GM20431 (cell line): Measurements from ENCODE around the gene EPS8.

Experiments used
- in situ Hi-C: fragments of 300-500 bp; cut with MseI, MboI; formaldehyde crosslinking; loops from one replicate; pipeline ENCODE4 v1.15.0; 2020; ENCODE audit warnings: low sequenced_read_pairs; ENCODE audit not compliant: unreplicated experiment

The EPS8 gene

DNA sequence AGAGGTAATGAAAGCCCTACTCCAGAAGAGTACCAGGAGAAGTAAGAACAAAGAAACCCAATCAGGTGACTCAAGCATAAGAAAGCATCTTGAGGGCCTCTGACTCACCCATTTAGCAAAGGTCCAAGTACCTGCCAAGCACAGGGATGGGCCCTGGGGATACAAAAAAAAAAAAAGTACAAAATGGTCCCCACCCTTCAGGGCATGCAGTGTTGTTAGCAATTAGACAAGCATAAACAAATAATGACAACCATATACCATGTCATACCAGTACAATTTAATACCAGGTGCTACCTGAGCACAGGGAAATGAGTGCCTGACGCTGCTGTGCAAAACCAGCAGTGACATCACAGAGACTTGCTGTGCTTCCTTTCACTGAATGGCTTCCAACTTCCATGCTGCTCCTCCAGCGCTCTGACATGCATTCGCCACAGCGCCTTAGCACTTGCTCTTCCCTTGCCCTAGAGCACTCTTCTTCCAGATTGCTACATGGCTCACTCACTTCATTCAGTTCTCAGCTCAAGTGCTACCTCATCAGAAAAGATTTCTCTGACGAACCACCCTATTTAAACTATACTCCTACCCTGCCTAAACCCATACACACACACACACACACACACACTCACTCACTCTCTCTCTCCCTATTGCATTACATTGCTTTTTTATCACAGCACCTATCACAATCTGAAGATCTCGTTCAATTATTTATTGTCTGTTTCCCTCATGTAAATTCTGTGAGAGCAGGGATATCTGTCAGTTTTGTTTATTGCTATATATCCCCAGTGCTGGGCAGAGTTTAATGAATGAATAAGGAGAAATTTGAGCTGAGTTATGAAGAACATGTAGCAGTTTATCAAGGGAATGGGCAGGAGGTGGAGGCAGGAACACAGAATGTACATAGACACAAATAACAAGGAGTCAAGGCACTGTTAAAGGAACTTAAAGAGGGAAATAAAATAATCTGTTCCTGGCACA, 12.9 kb upstream of the EPS8 start:
- in situ Hi-C loops: no loop called here

DNA sequence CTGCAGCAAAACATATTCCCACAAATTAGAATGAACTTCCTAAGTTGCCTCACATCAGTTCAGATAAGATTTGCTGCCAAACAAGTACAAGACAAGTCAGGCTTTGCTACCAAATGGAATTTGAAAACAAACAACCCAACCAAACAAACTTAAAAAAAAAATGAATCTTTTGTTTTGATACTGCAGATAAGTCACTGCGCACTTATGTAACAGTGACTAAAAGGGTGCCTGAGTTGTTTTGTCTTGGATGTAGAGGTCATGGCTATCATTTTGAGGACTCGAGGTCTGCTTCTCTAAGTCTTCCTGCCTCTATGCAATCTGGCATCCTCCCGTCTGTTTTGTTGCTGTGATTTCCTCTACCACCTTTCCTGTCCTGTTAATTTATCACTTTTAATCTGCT, 11.1 kb upstream of the EPS8 start:
- in situ Hi-C loops: no loop called here

DNA sequence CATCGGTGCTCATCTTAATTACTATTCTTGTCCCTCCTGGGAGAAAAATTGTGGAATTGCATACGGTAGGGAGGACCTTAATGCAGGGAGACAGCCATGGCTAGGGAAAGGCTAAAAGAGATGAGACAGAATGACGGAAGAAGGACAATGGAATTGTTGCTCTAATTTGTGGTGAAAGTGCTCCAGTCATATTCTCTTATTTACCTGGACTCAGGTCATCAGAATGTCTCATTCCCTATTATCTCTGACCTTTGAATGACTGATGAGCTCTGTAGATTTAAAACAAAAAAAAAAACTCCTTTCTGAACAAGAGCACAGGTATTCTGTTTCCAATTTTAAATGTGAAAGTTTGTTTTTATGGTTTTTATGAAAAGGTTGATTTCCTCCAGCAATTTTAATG, 8.6 kb upstream of the EPS8 start:
- in situ Hi-C loops: no loop called here

DNA sequence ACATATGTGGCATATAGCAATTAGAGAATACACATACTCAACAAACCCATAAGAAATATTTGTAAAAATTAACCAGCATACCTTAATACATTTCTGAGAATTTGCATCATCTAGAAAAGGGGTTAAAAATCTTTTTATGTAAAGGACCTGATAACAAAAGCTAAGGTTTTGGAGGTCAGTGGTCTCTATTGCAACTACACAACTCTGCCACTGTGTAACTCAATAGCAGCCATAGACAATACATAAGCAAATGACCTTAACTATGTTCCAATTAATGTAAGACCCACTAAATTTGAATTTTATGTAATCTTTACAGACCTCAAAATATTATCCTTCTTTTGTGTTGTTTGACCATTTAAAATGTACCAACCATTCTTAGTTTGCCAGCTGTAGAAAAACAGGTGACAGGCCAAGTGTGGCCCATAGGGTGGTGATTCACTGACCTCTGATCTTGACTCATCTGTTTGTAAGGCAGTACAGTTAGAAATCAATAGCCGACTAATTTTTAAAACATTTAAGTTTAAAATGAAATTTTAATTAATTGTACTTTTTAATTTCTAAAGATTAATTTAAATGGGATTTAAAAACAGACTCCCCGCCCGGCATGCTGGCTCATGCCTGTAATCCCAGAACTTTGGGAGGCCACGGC, 7.4 kb upstream of the EPS8 start:
- in situ Hi-C loops: no loop called here

DNA sequence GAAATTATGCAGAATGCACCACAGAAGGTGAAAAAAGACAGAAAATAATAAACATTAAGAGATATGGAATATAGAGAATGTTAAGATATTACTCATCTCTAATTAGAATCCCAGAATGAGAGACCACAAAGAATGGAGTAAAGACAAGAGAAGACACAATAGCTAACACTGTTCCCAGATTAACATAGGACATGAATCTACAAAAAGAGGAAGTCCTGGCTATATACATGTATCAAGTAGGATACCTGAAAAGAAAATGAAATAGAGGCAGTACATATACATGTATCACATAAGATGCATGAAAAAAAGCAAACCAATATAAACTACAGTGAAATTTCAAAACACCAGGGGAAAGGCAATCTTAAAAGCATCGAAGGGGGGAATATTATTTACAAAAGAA, 5.6 kb upstream of the EPS8 start:
- in situ Hi-C loops: no loop called here

DNA sequence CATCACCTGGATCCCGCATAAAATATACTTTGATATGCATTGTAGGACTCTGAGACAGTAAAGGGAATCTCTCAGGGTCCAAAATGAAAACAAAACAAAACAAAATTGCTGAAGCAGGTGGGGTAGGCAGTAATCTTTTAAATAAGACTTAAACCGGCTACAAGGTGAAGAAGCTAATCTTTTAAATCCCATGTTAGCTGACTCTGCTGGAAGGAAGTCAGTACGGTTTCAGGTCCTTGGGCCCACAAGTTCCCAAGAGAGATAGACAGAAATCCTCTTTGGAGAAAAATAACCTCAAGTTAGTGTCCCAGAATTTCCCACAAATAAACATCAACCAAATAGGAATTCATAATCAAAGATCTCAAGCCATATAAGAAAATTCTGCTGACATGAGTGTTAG, 5.0 kb upstream of the EPS8 start:
- in situ Hi-C loops: no loop called here

DNA sequence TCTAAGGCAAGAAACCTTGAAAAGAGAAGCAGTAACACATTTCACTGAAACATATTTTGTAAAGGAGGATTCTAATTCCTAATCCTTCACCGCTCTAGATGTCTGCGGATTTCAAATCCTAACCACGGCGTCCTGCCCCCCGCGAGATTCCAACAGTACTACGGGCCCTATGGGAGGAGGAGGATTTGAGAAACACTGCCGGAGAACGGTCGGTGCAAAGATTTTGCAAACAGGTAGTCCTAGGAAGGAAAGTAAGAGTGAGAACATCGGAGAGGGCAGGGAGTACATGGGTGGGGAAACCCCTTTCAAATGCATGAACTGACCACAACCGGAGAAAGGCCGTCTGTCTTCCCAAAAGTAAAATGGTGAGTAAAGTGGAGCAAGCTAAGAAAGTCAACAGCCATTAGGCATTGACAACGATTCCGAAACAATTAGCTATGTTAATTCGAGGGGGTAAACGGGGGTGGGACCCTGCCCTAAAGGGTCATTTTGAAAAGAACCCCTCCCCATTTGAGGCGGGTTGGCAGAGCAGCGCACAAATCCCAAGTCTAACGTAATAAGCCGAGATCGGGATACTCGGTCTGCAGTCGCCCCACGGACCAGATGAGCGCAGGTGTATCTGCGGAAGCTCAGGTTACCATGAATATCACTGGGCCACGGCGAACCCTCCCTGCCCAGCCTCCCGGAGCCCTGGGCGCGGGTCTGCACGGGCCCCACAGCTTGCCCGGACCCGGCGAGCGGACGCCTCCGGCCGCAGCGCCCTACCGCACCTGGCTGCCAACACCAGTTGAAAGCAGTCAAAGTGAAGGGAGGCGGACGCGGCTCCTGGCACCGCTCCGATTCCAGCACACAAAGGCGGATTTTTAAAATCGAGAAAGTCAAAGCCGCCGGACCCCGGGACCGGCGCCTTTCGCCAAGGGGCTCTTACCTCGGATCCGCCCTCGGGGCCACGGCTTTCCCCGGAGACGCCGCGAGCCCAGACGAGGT, 662 bp downstream of the EPS8 start:
- in situ Hi-C loops: no loop called here

DNA sequence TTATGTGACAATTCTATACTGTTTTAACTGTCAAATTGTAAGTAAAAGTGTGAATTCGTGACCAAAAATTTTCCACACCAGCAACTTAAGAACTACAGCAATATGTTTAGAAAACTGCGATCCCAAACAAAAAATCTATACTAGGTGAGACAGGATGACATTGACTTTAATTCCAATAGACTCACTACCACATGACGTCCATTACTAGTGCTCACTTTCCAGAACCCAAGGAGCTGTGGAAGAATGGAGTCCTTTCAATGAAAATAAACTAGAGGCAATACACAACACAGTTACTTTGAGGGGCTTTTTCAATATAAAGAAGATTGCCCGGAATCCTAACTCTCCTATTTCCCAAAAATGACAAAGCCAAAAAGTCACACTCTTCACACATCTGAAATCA, 1.4 kb downstream of the EPS8 start:
- in situ Hi-C loops: no loop called here

DNA sequence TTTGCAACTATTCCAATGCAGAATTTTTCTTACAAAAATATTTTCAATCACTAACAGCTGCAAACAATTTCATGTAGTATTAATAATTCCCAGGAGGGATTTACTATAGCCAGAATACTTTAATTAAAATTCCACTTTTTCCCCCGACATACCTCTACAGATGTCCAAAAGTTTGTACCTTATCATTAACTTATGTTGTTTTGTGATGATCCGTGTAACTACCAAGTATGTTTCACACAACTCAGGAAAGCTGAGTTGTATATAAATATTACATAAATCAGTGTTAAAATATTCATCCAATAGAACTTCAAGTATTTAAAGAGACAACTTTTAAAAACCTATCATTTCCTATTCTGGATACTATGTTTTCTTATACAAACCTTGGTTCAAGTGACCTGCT, 2.4 kb downstream of the EPS8 start:
- in situ Hi-C loops: no loop called here

DNA sequence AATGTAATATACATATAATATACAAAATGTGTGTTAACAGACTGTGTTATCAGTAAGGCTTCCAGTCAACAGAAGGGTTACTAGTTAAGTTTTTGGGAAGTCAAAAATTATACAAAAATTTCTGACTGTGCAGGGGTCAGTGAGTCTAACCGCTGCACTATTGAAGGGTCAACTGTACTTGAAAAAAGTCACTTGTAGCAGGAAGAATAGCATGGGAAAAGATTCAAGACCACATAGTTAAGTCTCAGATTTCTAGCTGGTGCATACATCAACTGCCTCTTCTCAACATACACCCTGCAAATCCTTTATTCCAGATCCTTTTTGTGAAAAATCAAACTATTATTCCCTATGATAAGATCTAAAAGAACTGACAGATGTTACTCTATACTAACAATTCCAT, 5.9 kb downstream of the EPS8 start:
- in situ Hi-C loops: no loop called here

DNA sequence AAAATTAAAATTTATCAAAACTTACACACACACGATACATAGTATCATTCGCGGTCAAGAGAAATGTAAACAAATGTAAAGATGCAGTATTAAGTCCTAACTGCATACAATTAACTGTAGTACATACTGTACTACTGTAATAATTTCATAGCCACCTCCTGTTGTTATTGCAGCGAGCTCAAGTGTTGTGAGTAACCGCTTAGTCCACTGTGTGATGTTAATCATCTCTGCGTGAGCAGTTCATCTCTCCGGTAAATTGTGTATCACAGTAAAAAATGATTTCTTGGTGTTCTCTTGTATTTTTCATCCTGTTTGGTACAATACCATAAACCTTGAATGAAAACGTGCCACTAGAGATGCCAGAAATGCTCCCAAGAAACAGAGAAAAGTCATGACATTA, 6.5 kb downstream of the EPS8 start:
- in situ Hi-C loops: no loop called here

DNA sequence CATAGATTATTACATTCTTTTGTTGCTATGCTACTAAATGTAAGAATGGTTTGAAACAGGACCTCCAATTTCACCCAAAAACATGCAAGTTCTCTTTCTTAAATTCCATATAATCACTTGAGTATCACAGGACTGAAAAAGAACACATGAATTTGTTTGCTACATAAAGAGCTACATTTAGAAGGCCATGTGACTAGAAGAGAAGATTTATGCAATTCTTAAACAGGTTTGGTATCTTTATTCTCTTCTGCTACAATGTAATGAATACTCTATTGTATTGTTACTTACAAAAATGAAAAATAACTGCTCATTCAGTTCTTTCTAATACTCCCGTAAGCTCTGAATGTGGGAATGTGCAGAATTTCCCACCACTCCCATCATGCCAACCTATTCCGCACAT, 9.3 kb downstream of the EPS8 start:
- in situ Hi-C loops: no loop called here

DNA sequence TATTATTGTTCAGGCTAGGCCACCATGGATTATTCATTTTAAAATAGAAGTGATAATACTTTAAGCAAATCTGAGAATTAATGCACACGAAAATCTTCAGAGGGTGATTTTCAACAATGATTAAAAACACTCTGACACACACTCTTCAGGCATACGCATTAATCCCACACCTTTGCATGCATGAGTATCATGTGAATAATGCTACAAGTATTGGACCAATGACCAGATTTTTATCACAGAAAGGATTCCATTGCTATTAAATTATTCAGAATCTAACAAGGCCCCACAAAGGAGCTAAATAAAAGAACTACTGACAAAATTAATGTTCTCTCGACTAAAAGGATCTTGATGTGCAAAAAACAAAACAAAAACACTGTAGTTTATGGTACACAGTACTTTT, 11.1 kb downstream of the EPS8 start:
- in situ Hi-C loops: no loop called here

DNA sequence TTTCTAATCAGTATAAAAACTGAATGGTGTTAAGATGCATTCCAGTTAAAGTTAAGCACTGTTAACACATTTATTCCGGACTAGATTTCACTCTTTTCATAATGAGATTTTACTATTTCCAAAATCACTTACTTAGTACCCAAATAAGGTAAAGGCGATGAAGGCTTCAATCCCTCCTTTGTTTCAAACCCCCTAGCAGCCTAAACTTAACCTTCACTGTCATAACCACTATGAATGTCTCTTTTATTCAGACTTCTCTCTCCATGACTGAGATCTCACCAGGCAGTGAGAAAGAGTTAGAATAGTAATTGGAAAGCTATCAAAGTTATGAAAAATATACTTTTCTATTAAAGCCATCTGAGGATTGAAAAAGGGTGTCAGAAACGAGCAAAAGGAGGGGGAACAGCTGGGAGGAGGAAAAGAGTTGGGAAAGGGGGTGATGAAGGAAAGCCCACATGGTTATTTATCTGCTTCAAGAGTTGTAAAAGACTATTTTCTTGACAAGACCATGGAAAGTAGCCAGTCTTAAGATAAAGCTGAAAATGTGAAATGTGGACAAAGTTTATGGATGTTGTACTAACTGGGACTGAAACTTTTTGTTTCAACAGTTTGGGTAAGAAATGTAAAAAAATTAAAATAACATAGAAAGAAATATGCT, 11.7 kb downstream of the EPS8 start:
- in situ Hi-C loops: no loop called here

DNA sequence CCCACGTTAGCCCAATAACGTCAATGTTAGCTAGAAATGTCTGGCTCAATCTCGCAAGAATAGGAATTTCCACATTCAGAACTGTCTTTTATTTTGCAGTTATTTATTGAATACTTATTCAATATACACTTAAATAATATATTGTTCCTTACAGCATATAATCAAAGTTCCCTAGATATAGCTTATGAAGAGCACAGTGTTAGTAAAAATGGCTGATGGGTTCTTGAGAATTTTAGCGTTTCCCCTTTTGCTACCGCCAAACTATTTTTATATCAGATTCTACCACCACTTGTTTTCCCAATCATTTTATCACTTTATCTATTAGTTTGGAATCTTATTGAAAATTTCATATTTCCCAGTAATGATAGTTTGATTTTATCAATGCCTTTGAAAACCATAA, 12.7 kb downstream of the EPS8 start:
- in situ Hi-C loops: no loop called here

DNA sequence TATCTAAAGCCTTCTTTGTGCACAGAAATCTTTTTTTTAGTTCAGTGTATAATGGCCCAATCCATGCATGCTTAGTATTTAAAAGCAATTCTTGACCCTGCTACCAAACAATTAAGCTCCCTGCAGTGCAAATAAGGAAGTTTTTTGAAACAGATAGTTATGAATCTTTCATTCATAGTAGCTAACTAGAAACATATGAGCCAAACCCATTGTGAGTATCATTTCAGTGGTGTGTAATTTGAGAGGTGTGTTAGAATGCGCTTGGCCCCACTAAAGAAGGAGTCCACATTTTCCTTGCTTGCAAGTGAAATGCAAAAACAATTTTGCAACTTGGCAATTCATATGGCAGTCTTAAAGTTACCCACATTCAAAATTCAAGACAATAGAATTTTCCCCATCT, 14.4 kb downstream of the EPS8 start:
- in situ Hi-C loops: no loop called here

DNA sequence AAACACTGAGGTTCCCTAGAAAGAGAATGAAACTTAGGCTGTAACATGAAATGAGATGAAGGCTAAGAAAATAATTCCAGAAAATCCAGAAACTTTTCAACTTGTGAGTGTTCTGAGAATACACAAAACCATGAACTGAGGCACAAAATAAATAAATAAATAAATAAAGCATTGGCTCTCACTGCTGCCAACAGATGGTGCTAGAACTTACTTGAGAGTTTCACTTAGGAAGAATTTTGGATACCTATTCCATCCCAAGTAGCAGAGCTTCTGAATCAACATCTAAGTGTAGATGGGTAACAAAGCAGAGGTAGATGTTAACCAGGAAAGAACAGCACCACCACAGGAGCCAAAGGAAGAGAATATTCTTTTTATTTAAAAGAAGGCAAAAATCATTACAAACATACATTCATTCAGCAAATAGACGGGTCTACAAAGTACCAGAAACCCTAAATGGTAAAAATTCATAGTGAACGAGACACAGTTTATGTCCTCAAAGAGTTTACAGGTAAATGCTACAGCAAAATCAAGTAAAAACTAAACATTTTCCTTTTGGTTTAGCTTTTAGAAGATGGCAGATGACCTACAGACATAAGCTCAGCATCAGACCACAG, 16.7 kb downstream of the EPS8 start:
- in situ Hi-C loops: no loop called here

DNA sequence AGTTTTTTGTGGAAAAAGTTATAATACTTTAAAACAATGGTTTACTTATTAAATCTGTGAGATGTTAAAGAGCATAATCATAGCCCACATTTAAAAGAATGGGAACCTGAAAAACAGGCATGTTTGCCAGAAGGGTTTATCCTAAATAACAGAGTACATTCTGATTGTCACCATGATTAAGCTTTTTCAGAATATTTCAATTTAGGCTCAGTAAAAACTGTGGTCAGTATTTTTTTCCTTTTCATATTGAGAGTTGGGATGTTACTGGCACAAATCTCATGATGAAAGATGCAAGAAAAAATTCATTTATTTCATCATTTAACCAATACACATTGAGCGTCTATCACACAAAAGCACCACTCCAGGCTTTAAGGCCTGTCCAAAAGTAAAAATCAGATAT, 18.6 kb downstream of the EPS8 start:
- in situ Hi-C loops: no loop called here

DNA sequence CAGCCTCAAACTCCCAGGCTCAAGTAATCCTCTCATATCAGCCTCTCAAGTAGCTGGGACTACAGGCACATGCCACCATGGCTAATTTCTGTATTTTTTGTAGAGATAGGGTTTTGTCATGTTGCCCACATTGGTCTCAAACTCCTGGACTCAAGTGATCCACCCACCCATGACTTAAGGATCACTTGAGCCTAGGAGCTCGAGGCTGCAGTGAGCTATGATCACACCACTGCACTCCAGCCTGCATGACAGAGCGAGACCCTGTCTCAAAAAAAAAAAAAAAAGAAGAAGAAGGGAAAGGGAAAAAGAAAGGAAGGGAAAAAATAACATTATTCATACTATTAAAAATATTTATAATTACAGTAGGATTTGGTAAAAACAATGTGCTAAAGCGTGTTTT, 19.2 kb downstream of the EPS8 start:
- in situ Hi-C loops: no loop called here

DNA sequence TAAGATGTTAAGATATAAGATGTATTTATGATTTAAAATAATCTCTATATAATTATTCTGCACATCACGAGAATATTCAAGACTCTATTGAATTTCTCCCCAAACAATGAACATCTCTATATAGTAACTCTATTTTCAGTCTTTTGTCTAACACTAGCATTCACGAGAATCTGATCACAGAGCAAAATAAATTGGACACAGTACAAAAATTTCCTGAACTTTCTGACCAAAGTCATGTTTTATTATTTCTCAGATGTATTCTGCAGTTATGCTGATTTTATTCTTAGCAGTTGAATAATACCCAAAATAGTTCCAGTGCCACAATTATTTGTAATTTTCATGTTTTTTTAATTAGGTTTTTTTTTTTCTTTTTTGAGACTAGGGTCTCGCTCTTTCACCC, 19.6 kb downstream of the EPS8 start:
- in situ Hi-C loops: no loop called here
